ENCODE data around the gene SEMA3E.

DNA sequence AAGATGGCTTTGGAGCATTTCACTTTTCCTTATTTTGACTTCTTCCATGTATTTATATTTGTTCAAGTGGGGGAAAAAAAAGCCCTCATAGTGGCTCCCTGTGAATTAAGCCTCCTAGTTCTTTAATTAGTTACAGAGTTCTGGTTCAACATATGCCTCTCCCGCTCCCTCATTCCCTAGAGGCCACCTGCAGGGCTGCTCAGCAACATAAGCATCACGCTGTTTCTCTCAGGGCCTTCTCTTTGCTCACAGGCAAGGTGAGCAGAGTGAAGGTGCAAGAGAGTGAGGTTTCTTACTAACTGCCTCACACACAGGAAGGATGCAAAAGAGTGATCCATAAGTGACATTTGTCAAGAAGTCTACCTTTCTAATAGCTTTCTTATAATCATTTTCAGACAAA is 196.7 kb downstream of the SEMA3E start:
- TF ChIP-seq GATA3 (IDR thresholded peaks at IDR 0.05; ENCODE audit: low read depth, low read length) (no peak), GATA2 (IDR thresholded peaks at IDR 0.05; ENCODE audit: low read depth, low read length) (no peak)
